Activated naive CD8-positive, alpha-beta T cell treated with anti-CD3 and anti-CD28 coated beads, Interleukin-2, amount 10 ng/mL, durations not matched to agents 7 days and 5 days (primary cell): ENCODE measurements around the gene GPATCH4. TPM values are rescaled to one million over a fixed set of nuclear protein-coding genes. Genes with fewer than 3 reads are reported as not detected.

ENCODE experiments used
- ATAC-seq: fragments of 150-1000 bp; cut with Tn5 transposase; one replicate; pipeline ENCODE4 v1.10.0; 2021; ENCODE audit warnings: low read depth, moderate library complexity
- POLR2A ChIA-PET: fragments of 350-600 bp; sonication (Branson Sonifier 250); formaldehyde crosslinking; loops from one replicate; lab custom pipeline; 2021; ENCODE audit warnings: antibody characterized with exemption; lab: Charles Lee
- DNase-seq: peaks from one replicate; pipeline ENCODE4 v3.0.0; 2021
- H3K27ac Mint-ChIP-seq: one replicate; pipeline ENCODE4 v1.8.0; 2022; ENCODE audit warnings: mild to moderate bottlenecking, mixed read lengths
- H3K27me3 Mint-ChIP-seq: one replicate; pipeline ENCODE4 v1.8.0; 2022; ENCODE audit warnings: mild to moderate bottlenecking, moderate library complexity, mixed read lengths
- H3K36me3 Mint-ChIP-seq: one replicate; pipeline ENCODE4 v1.8.0; 2021; ENCODE audit warnings: mild to moderate bottlenecking, mixed read lengths
- H3K4me1 Mint-ChIP-seq: one replicate; pipeline ENCODE4 v1.8.0; 2021; ENCODE audit warnings: mixed read lengths
- H3K4me3 Mint-ChIP-seq: one replicate; pipeline ENCODE4 v1.8.0; 2022; ENCODE audit warnings: mild to moderate bottlenecking, moderate library complexity, mixed read lengths
- H3K9me3 Mint-ChIP-seq: one replicate; pipeline ENCODE4 v1.8.0; 2021; ENCODE audit warnings: mixed read lengths
- total RNA-seq, 2 experiments: library from RNA; stranded (reverse); gene quantifications; one replicate each; pipeline ENCODE4 v1.2.3, GENCODE V29; 2021

The GPATCH4 gene
- 10 to 100 TPM; 29.7 to 31.1 TPM for total RNA-seq

- DNase-seq (peak; percentile 84), ATAC-seq (peak; percentile 76)
- POLR2A ChIA-PET: interaction anchor here (0.6 to 4.1 kb wide), 8 partner anchors 10 to 549 kb away, joined by 3 to 30 read pairs (median 5); partner anchors contain the start of genes MEF2D and NAXE
- Mint-ChIP-seq H3K36me3 (peaks cover 13% of the 10 kb centered on the region), H3K27ac (peak within 1 kb of the TSS; percentile 96), H3K4me3 (peak within 1 kb of the TSS; percentile 99), H3K9me3 (no peaks in the 10 kb centered on the region), H3K27me3 (no peaks in the 10 kb centered on the region), H3K4me1 (peaks cover 29% of the 10 kb centered on the region)
Measured at GRCh38 chr1:156601122-156601830, at the start of gene GPATCH4. TSS of gene GPATCH4 (minus strand) at chr1:156601479.

- Mint-ChIP-seq H3K27me3 (peaks cover 70% of the 10 kb centered on the region), H3K4me1 (peaks cover 19% of the 10 kb centered on the region), H3K9me3 (no peaks in the 10 kb centered on the region), H3K4me3 (no peak overlapping the region), H3K36me3 (no peaks in the 10 kb centered on the region), H3K27ac (no peak overlapping the region)
- ATAC-seq (no peak), DNase-seq (peak; percentile 24)
- POLR2A ChIA-PET: no interaction called here
Measured at GRCh38 chr1:156648951-156649350, 47.7 kb upstream of the GPATCH4 start.

- Mint-ChIP-seq H3K27me3 (peaks cover 70% of the 10 kb centered on the region), H3K27ac (no peak overlapping the region), H3K4me3 (no peak overlapping the region), H3K36me3 (no peaks in the 10 kb centered on the region), H3K9me3 (no peaks in the 10 kb centered on the region), H3K4me1 (peaks cover 24% of the 10 kb centered on the region)
- DNase-seq (peak; percentile 22), ATAC-seq (no peak)
- POLR2A ChIA-PET: no interaction called here
Measured at GRCh38 chr1:156648496-156648895, 47.2 kb upstream of the GPATCH4 start.

- POLR2A ChIA-PET: no interaction called here
- DNase-seq: peak; percentile 27
- Mint-ChIP-seq H3K27me3 (peaks cover 76% of the 10 kb centered on the region), H3K4me1 (peaks cover 33% of the 10 kb centered on the region), H3K9me3 (no peaks in the 10 kb centered on the region), H3K27ac (no peak overlapping the region), H3K36me3 (no peaks in the 10 kb centered on the region), H3K4me3 (no peak overlapping the region)
- ATAC-seq: no peak
Measured at GRCh38 chr1:156647351-156647750, 46.1 kb upstream of the GPATCH4 start.

- H3K36me3 Mint-ChIP-seq: no peaks in the 10 kb centered on the region
- POLR2A ChIA-PET: no interaction called here
- H3K4me1 Mint-ChIP-seq: peaks cover 33% of the 10 kb centered on the region
- no peaks in the 10 kb centered on the region for H3K9me3 Mint-ChIP-seq
- H3K27me3 Mint-ChIP-seq: peaks cover 74% of the 10 kb centered on the region
- DNase-seq (peak; percentile 26), ATAC-seq (no peak)
- H3K4me3 Mint-ChIP-seq: no peak overlapping the region
- no peak overlapping the region for H3K27ac Mint-ChIP-seq
Measured at GRCh38 chr1:156646738-156647211, 45.5 kb upstream of the GPATCH4 start.

- peaks cover 84% of the 10 kb centered on the region for H3K27me3 Mint-ChIP-seq
- H3K36me3 Mint-ChIP-seq: no peaks in the 10 kb centered on the region
- H3K4me3 Mint-ChIP-seq: no peak overlapping the region
- H3K4me1 Mint-ChIP-seq: peaks cover 41% of the 10 kb centered on the region
- ATAC-seq (no peak), DNase-seq (no peak)
- POLR2A ChIA-PET: no interaction called here
- H3K9me3 Mint-ChIP-seq: no peaks in the 10 kb centered on the region
- no peak overlapping the region for H3K27ac Mint-ChIP-seq
Measured at GRCh38 chr1:156645666-156646065, 44.4 kb upstream of the GPATCH4 start.

- peak; percentile 25 for DNase-seq
- no peaks in the 10 kb centered on the region for H3K9me3 Mint-ChIP-seq
- H3K4me1 Mint-ChIP-seq: peaks cover 41% of the 10 kb centered on the region
- H3K27ac Mint-ChIP-seq: no peak overlapping the region
- ATAC-seq: no peak
- no peak overlapping the region for H3K4me3 Mint-ChIP-seq
- H3K36me3 Mint-ChIP-seq: no peaks in the 10 kb centered on the region
- peaks cover 85% of the 10 kb centered on the region for H3K27me3 Mint-ChIP-seq
- POLR2A ChIA-PET: no interaction called here
Measured at GRCh38 chr1:156645056-156645455, 43.8 kb upstream of the GPATCH4 start.

GRCh38 chr1:156644640-156645039, 43.4 kb upstream of the GPATCH4 start:
- no peak overlapping the region for H3K27ac Mint-ChIP-seq
- H3K9me3 Mint-ChIP-seq: no peaks in the 10 kb centered on the region
- H3K27me3 Mint-ChIP-seq: peaks cover 86% of the 10 kb centered on the region
- no peak for ATAC-seq
- H3K4me3 Mint-ChIP-seq: no peak overlapping the region
- H3K36me3 Mint-ChIP-seq: no peaks in the 10 kb centered on the region
- POLR2A ChIA-PET: interaction anchor here (1.4 kb wide), 1 partner anchor 20 kb away, joined by 6 read pairs; no protein-coding TSS in a partner anchor
- no peak for DNase-seq
- peaks cover 41% of the 10 kb centered on the region for H3K4me1 Mint-ChIP-seq

- ATAC-seq (peak; percentile 17), DNase-seq (no peak)
- H3K36me3 Mint-ChIP-seq: no peaks in the 10 kb centered on the region
- H3K27me3 Mint-ChIP-seq: peaks cover 87% of the 10 kb centered on the region
- H3K27ac Mint-ChIP-seq: no peak overlapping the region
- peaks cover 41% of the 10 kb centered on the region for H3K4me1 Mint-ChIP-seq
- peak overlapping the region; percentile 47 for H3K4me3 Mint-ChIP-seq
- H3K9me3 Mint-ChIP-seq: no peaks in the 10 kb centered on the region
- POLR2A ChIA-PET: interaction anchor here (0.6 to 1.9 kb wide), 5 partner anchors 17 to 284 kb away, joined by 3 to 8 read pairs (median 5); no protein-coding TSS in a partner anchor
Measured at GRCh38 chr1:156644146-156644545, 42.9 kb upstream of the GPATCH4 start.

- Mint-ChIP-seq H3K27ac (peak overlapping the region; percentile 36), H3K36me3 (no peaks in the 10 kb centered on the region), H3K27me3 (peaks cover 87% of the 10 kb centered on the region), H3K4me3 (peak overlapping the region; percentile 47), H3K9me3 (no peaks in the 10 kb centered on the region), H3K4me1 (peaks cover 41% of the 10 kb centered on the region)
- DNase-seq (peak; percentile 67), ATAC-seq (peak; percentile 96)
- POLR2A ChIA-PET: interaction anchor here (0.6 to 1.9 kb wide), 5 partner anchors 17 to 284 kb away, joined by 3 to 8 read pairs (median 5); no protein-coding TSS in a partner anchor
Measured at GRCh38 chr1:156643778-156644092, 42.5 kb upstream of the GPATCH4 start.

- no peaks in the 10 kb centered on the region for H3K9me3 Mint-ChIP-seq
- peak overlapping the region; percentile 47 for H3K4me3 Mint-ChIP-seq
Measured at GRCh38 chr1:156643049-156643777, 41.9 kb upstream of the GPATCH4 start.

GRCh38 chr1:156642265-156643048, 41.2 kb upstream of the GPATCH4 start:
- ATAC-seq: no peak
- H3K4me3 Mint-ChIP-seq: peak overlapping the region; percentile 44
- H3K4me1 Mint-ChIP-seq: peaks cover 41% of the 10 kb centered on the region
- no peaks in the 10 kb centered on the region for H3K9me3 Mint-ChIP-seq
- no peaks in the 10 kb centered on the region for H3K36me3 Mint-ChIP-seq
- no peak overlapping the region for H3K27ac Mint-ChIP-seq
- POLR2A ChIA-PET: interaction anchor here (0.6 to 1.9 kb wide), 4 partner anchors 16 to 145 kb away, joined by 3 to 8 read pairs (median 6); no protein-coding TSS in a partner anchor
- no peak for DNase-seq
- peaks cover 83% of the 10 kb centered on the region for H3K27me3 Mint-ChIP-seq

More at GRCh38 chr1:156643049-156643777, 41.9 kb upstream of the GPATCH4 start:
- peak overlapping the region; percentile 36 for H3K27ac Mint-ChIP-seq
- DNase-seq (peak; percentile 44), ATAC-seq (peak; percentile 1)
- POLR2A ChIA-PET: interaction anchor here (0.7 to 1.9 kb wide), 6 partner anchors 16 to 285 kb away, joined by 3 to 8 read pairs (median 6); no protein-coding TSS in a partner anchor
- H3K36me3 Mint-ChIP-seq: no peaks in the 10 kb centered on the region
- H3K4me1 Mint-ChIP-seq: peaks cover 41% of the 10 kb centered on the region
- peaks cover 88% of the 10 kb centered on the region for H3K27me3 Mint-ChIP-seq
